ENCODE data around the gene ATXN7.

GRCh38 chr3:63847718-63848450, 15.8 kb upstream of the ATXN7 start:
- TF ChIP-seq POLR2AphosphoS5 (IDR thresholded peaks at IDR 0.05; ENCODE audit: low read depth, low read length), result no peak
- TF ChIP-seq REST (IDR thresholded peaks at IDR 0.05; ENCODE audit: insufficient read depth in 1 of 2, low read depth in 2 of 2, low read length in 2 of 2), result no peak
- TF ChIP-seq SIN3A (IDR thresholded peaks at IDR 0.05; ENCODE audit: borderline replicate concordance, insufficient read depth, low read length), result no peak
- no peak for TF ChIP-seq TAF1 (IDR thresholded peaks at IDR 0.05; ENCODE audit: borderline replicate concordance, insufficient read depth, low read length)
- TF ChIP-seq FOXP2 (optimal IDR thresholded peaks at IDR 0.05; ENCODE audit: borderline replicate concordance, extremely low read depth, extremely low read length, insufficient read depth), result no peak

Measured in PFSK-1 (cell line).